ENCODE results near the gene ATM. TPM values are rescaled to one million over a fixed set of nuclear protein-coding genes. Genes with fewer than 3 reads are reported as not detected.

The ATM gene
- total and polyA plus RNA-seq, 8 donors, result 19.3 to 68.6 (median 44.7) TPM

DNA sequence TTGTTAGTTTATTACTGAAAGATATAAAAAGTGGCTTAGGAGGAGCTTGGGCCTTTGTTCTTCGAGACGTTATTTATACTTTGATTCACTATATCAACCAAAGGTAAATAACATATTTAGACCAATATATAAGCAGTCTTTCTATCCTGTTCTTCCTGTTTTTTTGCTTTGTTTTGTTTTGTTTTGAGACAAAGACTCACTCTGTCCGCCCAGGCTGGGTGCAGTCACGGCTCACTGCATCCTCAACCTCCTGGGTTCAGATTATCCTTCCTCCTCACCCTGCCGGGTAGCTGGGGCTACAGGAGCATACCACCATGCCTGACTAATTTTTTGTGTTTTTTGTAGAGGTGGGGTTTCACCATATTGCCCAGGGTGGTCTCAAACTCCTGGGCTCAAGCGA, 66.8 kb downstream of the ATM start:
- H3K27me3 ChIP-seq, result no peaks in the 10 kb centered on the region
- peaks cover 0 to 27% (median 5%) of the 10 kb centered on the region in 3 donors for H3K36me3 ChIP-seq
- ATAC-seq, result no peak
- intact Hi-C loops (cut with DNase I), result no loop called here
- FAIRE-seq, result no peak
- WGBS, 2 donors, result 91 to 94% methylated on average over 6 of the region's 6 CpGs
- TF ChIP-seq, protein P1, sequence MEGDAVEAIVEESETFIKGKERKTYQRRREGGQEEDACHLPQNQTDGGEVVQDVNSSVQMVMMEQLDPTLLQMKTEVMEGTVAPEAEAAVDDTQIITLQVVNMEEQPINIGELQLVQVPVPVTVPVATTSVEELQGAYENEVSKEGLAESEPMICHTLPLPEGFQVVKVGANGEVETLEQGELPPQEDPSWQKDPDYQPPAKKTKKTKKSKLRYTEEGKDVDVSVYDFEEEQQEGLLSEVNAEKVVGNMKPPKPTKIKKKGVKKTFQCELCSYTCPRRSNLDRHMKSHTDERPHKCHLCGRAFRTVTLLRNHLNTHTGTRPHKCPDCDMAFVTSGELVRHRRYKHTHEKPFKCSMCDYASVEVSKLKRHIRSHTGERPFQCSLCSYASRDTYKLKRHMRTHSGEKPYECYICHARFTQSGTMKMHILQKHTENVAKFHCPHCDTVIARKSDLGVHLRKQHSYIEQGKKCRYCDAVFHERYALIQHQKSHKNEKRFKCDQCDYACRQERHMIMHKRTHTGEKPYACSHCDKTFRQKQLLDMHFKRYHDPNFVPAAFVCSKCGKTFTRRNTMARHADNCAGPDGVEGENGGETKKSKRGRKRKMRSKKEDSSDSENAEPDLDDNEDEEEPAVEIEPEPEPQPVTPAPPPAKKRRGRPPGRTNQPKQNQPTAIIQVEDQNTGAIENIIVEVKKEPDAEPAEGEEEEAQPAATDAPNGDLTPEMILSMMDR (IDR thresholded peaks at IDR 0.05), result no peak
- H3K4me3 ChIP-seq, result no peak overlapping the region
- H3K9me3 ChIP-seq, result no peaks in the 10 kb centered on the region
- H3K4me1 ChIP-seq, result no peaks in the 10 kb centered on the region
- DNase-seq, result no peak
- H3K27ac ChIP-seq, result no peak overlapping the region

DNA sequence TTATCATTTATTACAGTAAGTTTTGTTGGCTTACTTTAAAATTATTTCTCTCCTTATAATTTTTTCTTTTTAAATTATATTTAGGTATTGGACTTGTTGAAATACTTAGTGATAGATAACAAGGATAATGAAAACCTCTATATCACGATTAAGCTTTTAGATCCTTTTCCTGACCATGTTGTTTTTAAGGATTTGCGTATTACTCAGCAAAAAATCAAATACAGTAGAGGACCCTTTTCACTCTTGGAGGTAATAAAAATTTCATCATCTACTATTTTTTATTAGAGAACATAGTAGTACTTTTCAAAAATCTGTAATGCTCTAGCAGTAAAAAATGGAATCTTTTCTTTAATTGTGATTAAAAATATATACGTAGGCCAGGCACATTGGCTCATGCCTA, 70.4 kb downstream of the ATM start:
- intact Hi-C loops (cut with DNase I), result no loop called here
- no peak for FAIRE-seq

DNA sequence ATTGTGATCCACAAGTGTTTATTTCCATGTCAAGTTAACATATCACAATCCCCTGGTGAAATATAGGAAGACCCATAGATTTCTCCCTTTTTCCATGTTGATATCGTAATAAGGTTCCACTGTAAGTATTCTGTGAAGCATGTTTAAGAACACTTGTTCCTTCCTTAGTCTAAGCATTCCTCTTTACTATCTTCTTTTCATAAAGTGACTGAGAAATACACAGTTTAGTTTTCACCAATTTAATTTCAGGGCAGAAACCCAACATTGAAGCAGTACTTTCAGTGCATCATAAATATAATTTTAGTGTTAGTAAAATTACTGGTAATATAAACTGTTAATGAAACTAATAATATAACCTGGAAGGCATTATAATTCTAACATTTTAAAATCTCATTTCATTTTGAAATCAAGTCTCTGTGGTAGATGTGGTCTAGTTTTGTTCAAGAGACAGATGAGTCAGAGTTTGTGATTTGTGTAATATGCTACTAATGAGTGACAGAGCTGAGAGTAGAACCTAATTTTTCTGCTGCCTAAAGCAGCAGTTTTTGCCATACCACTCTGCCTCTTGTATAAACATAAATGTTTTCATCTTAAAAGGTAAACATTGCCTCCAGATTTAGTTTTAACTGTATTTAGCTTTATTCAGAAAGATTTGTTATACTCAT, 79.4 kb downstream of the ATM start:
- intact Hi-C loops (cut with DNase I), result no loop called here
- Histone ChIP-seq H3K4me3 (no peak overlapping the region), H3K27ac (no peak overlapping the region), H3K4me1 (no peaks in the 10 kb centered on the region), H3K27me3 (no peaks in the 10 kb centered on the region), H3K9me3 (no peaks in the 10 kb centered on the region), H3K36me3 (peaks cover 0 to 39% (median 19%) of the 10 kb centered on the region in 3 donors)
- no peak for DNase-seq
- ATAC-seq, result no peak
- TF ChIP-seq, protein P1 (IDR thresholded peaks at IDR 0.05), result no peak
- 96 to 98% methylated on average over 1 of the region's 1 CpG for WGBS, 2 donors
- FAIRE-seq, result no peak

More for the DNA sequence above, 70.4 kb downstream of the ATM start:
- DNase-seq (no peak), ATAC-seq (no peak)
- Histone ChIP-seq H3K36me3 (peaks cover 4 to 46% (median 8%) of the 10 kb centered on the region in 3 donors), H3K4me1 (no peaks in the 10 kb centered on the region), H3K27ac (no peak overlapping the region), H3K27me3 (no peaks in the 10 kb centered on the region), H3K4me3 (no peak overlapping the region), H3K9me3 (no peaks in the 10 kb centered on the region)
- TF ChIP-seq, protein P1 (IDR thresholded peaks at IDR 0.05), result no peak
- WGBS, 2 donors, result 93 to 95% methylated on average over 3 of the region's 3 CpGs

DNA sequence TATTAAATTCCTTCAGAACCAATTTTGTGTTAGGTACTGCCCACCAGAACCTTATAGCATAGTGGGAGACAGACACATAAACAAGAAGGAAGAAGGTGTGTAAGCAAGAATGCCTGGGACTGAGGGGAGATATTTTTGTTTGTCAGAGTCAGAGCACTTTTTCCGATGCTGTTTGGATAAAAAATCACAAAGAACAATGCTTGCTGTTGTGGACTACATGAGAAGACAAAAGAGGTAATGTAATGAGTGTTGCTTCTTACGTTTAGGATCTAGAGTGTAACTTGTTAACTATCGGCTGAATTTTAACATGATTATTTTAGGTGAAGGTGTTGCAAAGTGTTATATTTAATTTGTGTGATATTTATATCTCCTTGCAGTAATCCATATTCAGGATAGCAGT, 84.9 kb downstream of the ATM start:
- FAIRE-seq (no peak), ATAC-seq (no peak), DNase-seq (no peak)
- 74 to 84% methylated on average over 3 of the region's 3 CpGs for WGBS, 2 donors
- H3K4me1 ChIP-seq, result no peaks in the 10 kb centered on the region
- no peak overlapping the region for H3K4me3 ChIP-seq
- no peak overlapping the region for H3K27ac ChIP-seq
- no peaks in the 10 kb centered on the region for H3K27me3 ChIP-seq
- intact Hi-C loops (cut with DNase I), result no loop called here
- peaks cover 0 to 46% (median 10%) of the 10 kb centered on the region in 3 donors for H3K36me3 ChIP-seq
- no peaks in the 10 kb centered on the region for H3K9me3 ChIP-seq
- TF ChIP-seq, protein P1 (IDR thresholded peaks at IDR 0.05), result no peak

DNA sequence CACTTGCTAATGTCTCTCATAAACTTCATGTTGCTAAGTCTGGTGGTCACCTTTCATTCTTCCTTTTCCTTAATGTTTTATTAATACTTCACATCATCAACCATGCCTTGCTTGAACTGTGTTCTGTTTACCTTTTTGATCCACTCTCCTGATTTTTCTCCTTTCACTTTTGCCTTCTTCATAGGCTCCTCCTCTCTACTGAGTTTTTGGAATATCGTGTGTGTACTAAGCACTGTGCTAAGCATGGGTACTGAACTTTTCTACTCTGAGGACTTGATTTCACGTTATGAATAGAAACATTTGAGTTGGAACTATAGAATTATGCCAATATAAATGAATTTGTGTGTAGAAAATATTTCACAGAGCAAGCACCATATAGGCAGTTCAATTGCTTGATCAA, 90.6 kb downstream of the ATM start:
- intact Hi-C loops (cut with DNase I), result no loop called here
- no peaks in the 10 kb centered on the region for H3K4me1 ChIP-seq
- H3K27me3 ChIP-seq, result no peaks in the 10 kb centered on the region
- H3K4me3 ChIP-seq, result no peak overlapping the region
- TF ChIP-seq, protein P1 (IDR thresholded peaks at IDR 0.05), result no peak
- ATAC-seq (no peak), FAIRE-seq (no peak), DNase-seq (no peak)
- H3K27ac ChIP-seq, result no peak overlapping the region
- H3K9me3 ChIP-seq, result no peaks in the 10 kb centered on the region
- H3K36me3 ChIP-seq, result peaks cover 0 to 45% (median 6%) of the 10 kb centered on the region in 3 donors
- 73 to 75% methylated on average over 2 of the region's 2 CpGs for WGBS, 2 donors

All from pancreas (tissue), 10 donors.